Hepatocyte (in vitro differentiated cells): ENCODE measurements around the gene CSNK1G1.

ENCODE experiments used
- EZH2 ChIP-seq: fragments of 200-600 bp; sonication (generic); IDR thresholded peaks from 2 replicates; pipeline ENCODE4 v1.6.1; 2016; ENCODE audit warnings: antibody characterized with exemption, mild to moderate bottlenecking, borderline replicate concordance
- TF ChIP-seq, protein P1 (sequence below): fragments of 200-600 bp; sonication (generic); IDR thresholded peaks from 2 replicates; pipeline ENCODE4 v1.5.1; 2016; ENCODE audit warnings: antibody characterized with exemption, mild to moderate bottlenecking; ENCODE audit not compliant: poor library complexity

DNA sequence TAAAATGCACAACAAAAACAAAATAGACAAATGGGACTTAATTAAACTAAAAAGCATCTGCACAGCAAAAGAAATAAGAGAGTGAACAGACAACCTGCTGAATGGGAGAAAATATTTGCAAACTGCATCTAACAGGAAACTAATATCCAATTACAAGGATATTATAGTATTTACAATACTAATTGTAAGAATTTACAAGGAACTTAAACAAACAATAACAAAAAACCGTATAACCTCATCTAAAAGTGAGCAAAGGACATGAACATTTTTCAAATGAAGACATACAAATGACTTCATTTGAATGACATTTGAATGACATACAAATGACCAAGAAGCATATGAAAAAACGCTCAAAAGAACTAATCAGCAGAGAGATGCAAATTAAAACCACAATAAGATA, 66.4 kb downstream of the CSNK1G1 start:
- TF ChIP-seq, protein P1, sequence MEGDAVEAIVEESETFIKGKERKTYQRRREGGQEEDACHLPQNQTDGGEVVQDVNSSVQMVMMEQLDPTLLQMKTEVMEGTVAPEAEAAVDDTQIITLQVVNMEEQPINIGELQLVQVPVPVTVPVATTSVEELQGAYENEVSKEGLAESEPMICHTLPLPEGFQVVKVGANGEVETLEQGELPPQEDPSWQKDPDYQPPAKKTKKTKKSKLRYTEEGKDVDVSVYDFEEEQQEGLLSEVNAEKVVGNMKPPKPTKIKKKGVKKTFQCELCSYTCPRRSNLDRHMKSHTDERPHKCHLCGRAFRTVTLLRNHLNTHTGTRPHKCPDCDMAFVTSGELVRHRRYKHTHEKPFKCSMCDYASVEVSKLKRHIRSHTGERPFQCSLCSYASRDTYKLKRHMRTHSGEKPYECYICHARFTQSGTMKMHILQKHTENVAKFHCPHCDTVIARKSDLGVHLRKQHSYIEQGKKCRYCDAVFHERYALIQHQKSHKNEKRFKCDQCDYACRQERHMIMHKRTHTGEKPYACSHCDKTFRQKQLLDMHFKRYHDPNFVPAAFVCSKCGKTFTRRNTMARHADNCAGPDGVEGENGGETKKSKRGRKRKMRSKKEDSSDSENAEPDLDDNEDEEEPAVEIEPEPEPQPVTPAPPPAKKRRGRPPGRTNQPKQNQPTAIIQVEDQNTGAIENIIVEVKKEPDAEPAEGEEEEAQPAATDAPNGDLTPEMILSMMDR: no peak
- TF ChIP-seq EZH2: no peak
